ENCODE results near the gene WFIKKN2. TPM values are rescaled to one million over a fixed set of nuclear protein-coding genes. Genes with fewer than 3 reads are reported as not detected.

Gene WFIKKN2
- total RNA-seq, 1 donor from 2014 or later = not detected

DNA sequence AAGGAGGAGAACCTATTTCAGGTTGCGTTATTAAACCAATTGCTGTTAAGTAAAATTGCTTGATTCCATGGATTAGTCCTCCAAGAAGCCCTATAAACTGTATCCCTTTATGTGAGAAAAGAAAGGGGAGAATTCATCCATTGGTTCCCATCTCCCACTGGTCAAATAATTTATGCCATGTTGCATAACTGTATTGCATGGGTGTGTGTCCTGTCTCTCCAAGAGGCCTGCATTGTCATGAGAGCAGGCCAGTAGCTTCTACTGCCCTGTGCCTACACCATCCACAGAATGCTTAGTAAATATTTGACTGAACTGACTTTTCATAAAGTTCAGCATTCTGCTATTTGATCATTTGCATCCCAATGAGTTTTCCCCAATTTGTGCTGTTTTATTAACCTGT, 42.5 kb downstream of the WFIKKN2 start:
- no peak overlapping the region for H2AFZ ChIP-seq (replicated peaks)
- peaks cover 2% of the 10 kb centered on the region for H3K36me3 Mint-ChIP-seq
- no peaks in the 10 kb centered on the region for H4K20me1 ChIP-seq (ENCODE audit: low read depth)
- no peaks in the 10 kb centered on the region for H3K27me3 ChIP-seq
- no peak overlapping the region for H3K27ac ChIP-seq
- no peak overlapping the region for H3K4me2 ChIP-seq
- H3K9me3 ChIP-seq (ENCODE audit: low read depth) = no peaks in the 10 kb centered on the region
- no peak overlapping the region for H3K9ac ChIP-seq
- H3K4me3 ChIP-seq = no peak overlapping the region
- H3K9me3 Mint-ChIP-seq = peaks cover 6% of the 10 kb centered on the region
- DNase-seq (ENCODE audit: low spot score) = no peak
- no peaks in the 10 kb centered on the region for H3K36me3 ChIP-seq
- H3K79me2 ChIP-seq (ENCODE audit: low read depth) = no peaks in the 10 kb centered on the region
- no peak overlapping the region for H3K27ac Mint-ChIP-seq
- H3F3A ChIP-seq (ENCODE audit: low read depth) = peaks cover 8% of the 10 kb centered on the region
- no peaks in the 10 kb centered on the region for H3K4me1 Mint-ChIP-seq
- H3K4me3 Mint-ChIP-seq = no peak overlapping the region
- peaks cover 3% of the 10 kb centered on the region for H3K27me3 Mint-ChIP-seq (ENCODE audit: insufficient read depth, low read depth)
- no peaks in the 10 kb centered on the region for H3K4me1 ChIP-seq
- TF ChIP-seq, protein P1, sequence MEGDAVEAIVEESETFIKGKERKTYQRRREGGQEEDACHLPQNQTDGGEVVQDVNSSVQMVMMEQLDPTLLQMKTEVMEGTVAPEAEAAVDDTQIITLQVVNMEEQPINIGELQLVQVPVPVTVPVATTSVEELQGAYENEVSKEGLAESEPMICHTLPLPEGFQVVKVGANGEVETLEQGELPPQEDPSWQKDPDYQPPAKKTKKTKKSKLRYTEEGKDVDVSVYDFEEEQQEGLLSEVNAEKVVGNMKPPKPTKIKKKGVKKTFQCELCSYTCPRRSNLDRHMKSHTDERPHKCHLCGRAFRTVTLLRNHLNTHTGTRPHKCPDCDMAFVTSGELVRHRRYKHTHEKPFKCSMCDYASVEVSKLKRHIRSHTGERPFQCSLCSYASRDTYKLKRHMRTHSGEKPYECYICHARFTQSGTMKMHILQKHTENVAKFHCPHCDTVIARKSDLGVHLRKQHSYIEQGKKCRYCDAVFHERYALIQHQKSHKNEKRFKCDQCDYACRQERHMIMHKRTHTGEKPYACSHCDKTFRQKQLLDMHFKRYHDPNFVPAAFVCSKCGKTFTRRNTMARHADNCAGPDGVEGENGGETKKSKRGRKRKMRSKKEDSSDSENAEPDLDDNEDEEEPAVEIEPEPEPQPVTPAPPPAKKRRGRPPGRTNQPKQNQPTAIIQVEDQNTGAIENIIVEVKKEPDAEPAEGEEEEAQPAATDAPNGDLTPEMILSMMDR (IDR thresholded peaks at IDR 0.05) = no peak
- TF ChIP-seq EZH2phosphoT487 (IDR thresholded peaks at IDR 0.05) = no peak
- no peak for TF ChIP-seq EZH2 (IDR thresholded peaks at IDR 0.05)

DNA sequence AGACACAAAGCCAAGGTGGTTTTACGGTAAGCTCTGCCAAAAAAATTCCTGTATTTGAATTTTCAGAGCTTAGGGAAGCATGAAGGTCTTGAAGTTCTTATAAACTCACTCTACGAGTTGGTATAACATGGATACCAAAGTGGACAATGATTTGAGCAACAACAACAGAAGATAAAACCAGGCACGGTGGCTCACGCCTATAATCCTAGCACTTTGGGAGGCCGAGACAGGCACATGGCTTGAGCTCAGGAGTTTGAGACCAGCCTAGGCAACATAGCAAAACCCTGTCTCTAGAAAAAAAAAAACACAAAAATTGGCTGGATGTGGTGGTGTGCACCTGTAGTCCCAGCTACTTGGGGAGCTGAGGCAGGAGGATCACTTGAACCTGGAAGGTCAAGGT, 43.7 kb downstream of the WFIKKN2 start:
- H3K4me3 Mint-ChIP-seq = no peak overlapping the region
- H3K9me3 ChIP-seq (ENCODE audit: low read depth) = no peaks in the 10 kb centered on the region
- TF ChIP-seq, protein P1 (IDR thresholded peaks at IDR 0.05) = no peak
- no peak for TF ChIP-seq EZH2 (IDR thresholded peaks at IDR 0.05)
- no peak for TF ChIP-seq EZH2phosphoT487 (IDR thresholded peaks at IDR 0.05)
- no peak overlapping the region for H3K27ac ChIP-seq
- no peak for DNase-seq (ENCODE audit: low spot score)
- H3K27ac Mint-ChIP-seq = no peak overlapping the region
- peaks cover 3% of the 10 kb centered on the region for H3K4me1 Mint-ChIP-seq
- H3F3A ChIP-seq (ENCODE audit: low read depth) = peaks cover 11% of the 10 kb centered on the region
- no peaks in the 10 kb centered on the region for H4K20me1 ChIP-seq (ENCODE audit: low read depth)
- peaks cover 6% of the 10 kb centered on the region for H3K9me3 Mint-ChIP-seq
- no peaks in the 10 kb centered on the region for H3K79me2 ChIP-seq (ENCODE audit: low read depth)
- no peak overlapping the region for H3K4me3 ChIP-seq
- H3K27me3 ChIP-seq = no peaks in the 10 kb centered on the region
- no peak overlapping the region for H3K4me2 ChIP-seq
- H3K9ac ChIP-seq = no peak overlapping the region
- H2AFZ ChIP-seq (replicated peaks) = no peak overlapping the region
- H3K36me3 ChIP-seq = no peaks in the 10 kb centered on the region
- peaks cover 2% of the 10 kb centered on the region for H3K36me3 Mint-ChIP-seq
- H3K27me3 Mint-ChIP-seq (ENCODE audit: insufficient read depth, low read depth) = peaks cover 3% of the 10 kb centered on the region
- H3K4me1 ChIP-seq = peaks cover 1% of the 10 kb centered on the region

DNA sequence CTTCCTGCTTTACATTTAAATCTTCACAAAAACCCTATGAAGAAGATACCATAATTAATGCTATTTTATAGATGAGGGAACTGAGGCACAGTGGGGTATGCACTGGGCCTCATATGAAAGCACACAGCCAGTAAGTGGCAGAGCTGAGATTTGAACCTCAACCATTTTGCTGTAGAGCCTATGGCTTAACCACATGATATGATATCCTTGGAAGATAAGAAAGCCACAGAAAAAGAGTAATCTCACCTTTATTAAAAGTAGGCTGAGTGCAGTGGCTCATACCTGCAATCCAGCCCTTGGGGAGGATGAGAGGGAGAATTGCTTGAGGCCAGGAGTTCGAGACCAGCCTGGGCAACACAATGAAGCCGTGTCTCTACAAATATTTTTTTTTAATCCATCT, 45.8 kb downstream of the WFIKKN2 start:
- Histone ChIP-seq H2AFZ (replicated peaks) (no peak overlapping the region), H3K9ac (no peak overlapping the region), H4K20me1 (ENCODE audit: low read depth) (no peaks in the 10 kb centered on the region), H3F3A (ENCODE audit: low read depth) (peaks cover 14% of the 10 kb centered on the region), H3K27me3 (no peaks in the 10 kb centered on the region), H3K27ac (no peak overlapping the region), H3K4me2 (no peak overlapping the region), H3K79me2 (ENCODE audit: low read depth) (no peaks in the 10 kb centered on the region), H3K36me3 (no peaks in the 10 kb centered on the region), H3K9me3 (ENCODE audit: low read depth) (no peaks in the 10 kb centered on the region), H3K4me1 (peaks cover 4% of the 10 kb centered on the region), H3K4me3 (no peak overlapping the region)
- DNase-seq (ENCODE audit: low spot score) = no peak
- Mint-ChIP-seq H3K4me3 (no peak overlapping the region), H3K27me3 (ENCODE audit: insufficient read depth, low read depth) (peaks cover 3% of the 10 kb centered on the region), H3K36me3 (peaks cover 2% of the 10 kb centered on the region), H3K4me1 (peaks cover 7% of the 10 kb centered on the region), H3K27ac (no peak overlapping the region), H3K9me3 (peaks cover 6% of the 10 kb centered on the region)
- no peak for TF ChIP-seq EZH2 (IDR thresholded peaks at IDR 0.05)

DNA sequence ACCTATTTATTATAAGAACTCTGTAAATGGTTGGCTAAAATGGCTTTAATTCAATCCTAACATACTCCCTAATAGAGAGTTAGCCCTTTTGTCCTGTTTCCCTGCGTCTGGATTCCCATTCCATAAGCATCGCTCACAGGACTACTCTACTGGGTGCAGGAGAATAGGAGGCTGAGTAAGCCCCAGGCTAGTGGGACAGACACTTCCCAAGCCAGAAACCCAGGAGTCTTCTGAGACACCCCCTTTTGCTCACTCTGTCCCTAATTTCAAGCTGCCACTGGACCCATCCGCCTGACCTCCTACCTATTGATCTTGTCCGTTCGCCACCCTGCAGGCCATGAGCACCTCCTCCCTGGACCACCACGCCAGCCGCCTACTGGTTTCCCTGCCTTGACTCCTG, 47.5 kb downstream of the WFIKKN2 start:
- no peak overlapping the region for H3K27ac Mint-ChIP-seq
- Histone ChIP-seq H3K9ac (no peak overlapping the region), H3K27me3 (no peaks in the 10 kb centered on the region), H4K20me1 (ENCODE audit: low read depth) (no peaks in the 10 kb centered on the region), H3K4me1 (peaks cover 15% of the 10 kb centered on the region), H3K4me3 (no peak overlapping the region), H3K36me3 (no peaks in the 10 kb centered on the region), H3K79me2 (ENCODE audit: low read depth) (no peaks in the 10 kb centered on the region), H3F3A (ENCODE audit: low read depth) (peaks cover 19% of the 10 kb centered on the region), H3K27ac (no peak overlapping the region), H2AFZ (replicated peaks) (no peak overlapping the region), H3K9me3 (ENCODE audit: low read depth) (no peaks in the 10 kb centered on the region), H3K4me2 (no peak overlapping the region)
- H3K4me3 Mint-ChIP-seq = no peak overlapping the region
- no peak for DNase-seq (ENCODE audit: low spot score)
- peaks cover 6% of the 10 kb centered on the region for H3K9me3 Mint-ChIP-seq
- peaks cover 22% of the 10 kb centered on the region for H3K4me1 Mint-ChIP-seq
- no peak for TF ChIP-seq EZH2 (IDR thresholded peaks at IDR 0.05)
- TF ChIP-seq, protein P1 (IDR thresholded peaks at IDR 0.05) = no peak
- TF ChIP-seq EZH2phosphoT487 (IDR thresholded peaks at IDR 0.05) = no peak
- H3K36me3 Mint-ChIP-seq = peaks cover 2% of the 10 kb centered on the region
- H3K27me3 Mint-ChIP-seq (ENCODE audit: insufficient read depth, low read depth) = peaks cover 5% of the 10 kb centered on the region

Measured in neural progenitor cell (in vitro differentiated cells).